Activated effector memory CD4-positive, alpha-beta T cell treated with anti-CD3 and anti-CD28 coated beads, Interleukin-2, amount 50 U/mL, for 16 hours (primary cell): ENCODE measurements around the gene DYNLT2.
"Not testable (repeated sequence)": the region's sequence is repeated elsewhere in the genome, so short reads cannot be mapped to it uniquely, and the experiment has no call there.

Experiments used
- DNase-seq: peaks from one replicate; pipeline ENCODE4 v3.0.0-alpha.2; 2020

Gene DYNLT2

GRCh38 chr6:169783401-169783800, 32.0 kb upstream of the DYNLT2 start:
- peak; percentile 42 for DNase-seq

- peak; percentile 30 for DNase-seq
These were observed 31.6 kb upstream of the DYNLT2 start for GRCh38 chr6:169782966-169783365.

- no peak for DNase-seq
These were observed 29.3 kb upstream of the DYNLT2 start for GRCh38 chr6:169780571-169781091.

GRCh38 chr6:169779896-169780295, 28.5 kb upstream of the DYNLT2 start:
- DNase-seq, result no peak

GRCh38 chr6:169779092-169779815, 27.9 kb upstream of the DYNLT2 start:
- DNase-seq, result no peak

GRCh38 chr6:169778646-169779045, 27.3 kb upstream of the DYNLT2 start:
- no peak for DNase-seq

- no peak for DNase-seq
These were observed 26.5 kb upstream of the DYNLT2 start for GRCh38 chr6:169777896-169778295.

- DNase-seq, result no peak
These were observed 25.0 kb upstream of the DYNLT2 start for GRCh38 chr6:169776379-169776778.

GRCh38 chr6:169775321-169775720, 23.9 kb upstream of the DYNLT2 start:
- DNase-seq, result no peak

- no peak for DNase-seq
These were observed 23.0 kb upstream of the DYNLT2 start for GRCh38 chr6:169774347-169774746.

- no peak for DNase-seq
These were observed 15.8 kb upstream of the DYNLT2 start for GRCh38 chr6:169766921-169767736.

GRCh38 chr6:169766232-169766631, 14.9 kb upstream of the DYNLT2 start:
- no peak for DNase-seq

- not testable (repeated sequence) for DNase-seq
These were observed 14.4 kb upstream of the DYNLT2 start for GRCh38 chr6:169765789-169766188.

- no peak for DNase-seq
These were observed 12.5 kb upstream of the DYNLT2 start for GRCh38 chr6:169763881-169764280.

GRCh38 chr6:169763308-169763707, 11.9 kb upstream of the DYNLT2 start:
- no peak for DNase-seq

- no peak for DNase-seq
These were observed 3.8 kb upstream of the DYNLT2 start for GRCh38 chr6:169755162-169755561.

GRCh38 chr6:169752074-169752623, 777 bp upstream of the DYNLT2 start:
- DNase-seq, result no peak

GRCh38 chr6:169746556-169746955, 4.8 kb downstream of the DYNLT2 start:
- DNase-seq, result no peak

- DNase-seq, result no peak
These were observed 6.0 kb downstream of the DYNLT2 start for GRCh38 chr6:169745405-169745804.

GRCh38 chr6:169741344-169741743, 10.0 kb downstream of the DYNLT2 start:
- DNase-seq, result no peak

GRCh38 chr6:169738976-169739529, 12.3 kb downstream of the DYNLT2 start:
- DNase-seq, result no peak

GRCh38 chr6:169738204-169738975, 13.0 kb downstream of the DYNLT2 start:
- DNase-seq, result no peak

- DNase-seq, result no peak
These were observed 21.4 kb downstream of the DYNLT2 start for GRCh38 chr6:169729961-169730360.
